ENCODE data around the gene NTMT1. TPM values are rescaled to one million over a fixed set of nuclear protein-coding genes. Genes with fewer than 3 reads are reported as not detected.

NTMT1 gene
- total and polyA plus RNA-seq, 9 of the 15 experiments (the other 6 are each of a cell fraction or from before 2014, with no cell fraction given) = 42.1 to 116 (median 74.7) TPM

- TF ChIP-seq PCBP1 (IDR thresholded peaks at IDR 0.05; ENCODE audit: low read depth, low read length, poor library complexity, severe bottlenecking) (no peak), HDAC1 (IDR thresholded peaks at IDR 0.05) (no peak), HSF4 (CRISPR knock-in tag; IDR thresholded peaks at IDR 0.05; ENCODE audit: borderline replicate concordance) (no peak), PTBP1 (IDR thresholded peaks at IDR 0.05; ENCODE audit: low read depth, low read length) (no peak)
- TF ChIP-seq, protein P1, sequence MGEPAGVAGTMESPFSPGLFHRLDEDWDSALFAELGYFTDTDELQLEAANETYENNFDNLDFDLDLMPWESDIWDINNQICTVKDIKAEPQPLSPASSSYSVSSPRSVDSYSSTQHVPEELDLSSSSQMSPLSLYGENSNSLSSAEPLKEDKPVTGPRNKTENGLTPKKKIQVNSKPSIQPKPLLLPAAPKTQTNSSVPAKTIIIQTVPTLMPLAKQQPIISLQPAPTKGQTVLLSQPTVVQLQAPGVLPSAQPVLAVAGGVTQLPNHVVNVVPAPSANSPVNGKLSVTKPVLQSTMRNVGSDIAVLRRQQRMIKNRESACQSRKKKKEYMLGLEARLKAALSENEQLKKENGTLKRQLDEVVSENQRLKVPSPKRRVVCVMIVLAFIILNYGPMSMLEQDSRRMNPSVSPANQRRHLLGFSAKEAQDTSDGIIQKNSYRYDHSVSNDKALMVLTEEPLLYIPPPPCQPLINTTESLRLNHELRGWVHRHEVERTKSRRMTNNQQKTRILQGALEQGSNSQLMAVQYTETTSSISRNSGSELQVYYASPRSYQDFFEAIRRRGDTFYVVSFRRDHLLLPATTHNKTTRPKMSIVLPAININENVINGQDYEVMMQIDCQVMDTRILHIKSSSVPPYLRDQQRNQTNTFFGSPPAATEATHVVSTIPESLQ (CRISPR knock-in tag; IDR thresholded peaks at IDR 0.05) = no peak
Observed at GRCh38 chr9:129639756-129640085, 13.8 kb downstream of the NTMT1 start (continued).

- WGBS (ENCODE audit: insufficient coverage, low coverage, missing lambda C conversion rate) = 62% methylated on average over 13 of the region's 25 CpGs
- 0 out of 2 replicates have a peak, but pooled peaks have one; percentile 35 for TF ChIP-seq POLR2G (IDR thresholded peaks at IDR 0.05; ENCODE audit: low read depth, low read length)
- TF ChIP-seq IRF2 (CRISPR knock-in tag; IDR thresholded peaks at IDR 0.05) = no peak
- TF ChIP-seq NR2C1 (IDR thresholded peaks at IDR 0.05) = no peak
- no peak for TF ChIP-seq NR2C1 (tag; IDR thresholded peaks at IDR 0.05)
Observed at GRCh38 chr9:129640086-129640870, 14.3 kb downstream of the NTMT1 start.

More at GRCh38 chr9:129640086-129640870, 14.3 kb downstream of the NTMT1 start:
- intact Hi-C loops (cut with micrococcal nuclease) (loop anchor here (5.0 to 10.0 kb wide), 3 partner anchors 57 to 245 kb away; no protein-coding TSS in a partner anchor), in situ Hi-C loops (cut with MboI) (loop anchor here (5.0 kb wide), 1 partner anchor 142 kb away; no protein-coding TSS in a partner anchor)
- no TSS peak for BruUV-seq (replicated peaks)
- ChIA-PET CTCF (ENCODE audit: low intra/inter-chr PET ratio) (no interaction called here), POLR2A (interaction anchor here (0.6 to 1.9 kb wide), 8 partner anchors 10 to 723 kb away, joined by 3 to 15 read pairs (median 4); no protein-coding TSS in a partner anchor)
- ATAC-seq (no peak), FAIRE-seq (no peak), DNase-seq (ENCODE audit: extremely low read depth in 1 of 4, low spot score in 3 of 4) (no peak)
- peaks cover 0 to 42% of the 10 kb centered on the region in 2 experiments; a peak in 3 of 5 replicates for H3K4me1 ChIP-seq (replicated peaks in 1 of 2; ENCODE audit: control insufficient read depth in 2 of 2, insufficient read depth in 2 of 2, low read length in 2 of 2)
- no peaks in the 10 kb centered on the region for H3K9me3 ChIP-seq (replicated peaks; ENCODE audit: control insufficient read depth, insufficient read depth, low read depth, low read length)
- peak overlapping the region; percentile 99 for H3K4me3 ChIP-seq
- no peak overlapping the region for H3K27ac ChIP-seq (ENCODE audit: extremely low read depth, low read depth, low read length)
- H3K36me3 ChIP-seq (ENCODE audit: control insufficient read depth, insufficient read depth, low read length) = peaks cover 42% of the 10 kb centered on the region; the same call in 2 of the 3 replicates
- no peaks in the 10 kb centered on the region for H3K27me3 ChIP-seq (ENCODE audit: control insufficient read depth in 2 of 2, insufficient read depth in 2 of 2, low read length in 2 of 2)
- H3K4me2 ChIP-seq (ENCODE audit: insufficient read depth, low read length) = no peak overlapping the region; the same call in 1 of the 2 replicates
- peaks cover 16% of the 10 kb centered on the region for H3K79me2 ChIP-seq (ENCODE audit: control insufficient read depth, insufficient read depth, low read length)
- no peak overlapping the region for H2AFZ ChIP-seq (ENCODE audit: low read depth, low read length)
- H4K20me1 ChIP-seq (replicated peaks; ENCODE audit: control insufficient read depth, insufficient read depth, low read length) = peaks cover 13% of the 10 kb centered on the region
- no peaks in the 10 kb centered on the region for H3K9me1 ChIP-seq (ENCODE audit: control insufficient read depth, insufficient read depth, low read length)
- peak overlapping the region in 1 of 2 experiments; percentile 95; a peak in 2 of 4 replicates for H3K9ac ChIP-seq (ENCODE audit: insufficient read depth in 1 of 2, low read depth in 2 of 2, low read length in 2 of 2)

Measured in K562 (cell line).